ENCODE results near the gene FOXD2.

The FOXD2 gene

DNA sequence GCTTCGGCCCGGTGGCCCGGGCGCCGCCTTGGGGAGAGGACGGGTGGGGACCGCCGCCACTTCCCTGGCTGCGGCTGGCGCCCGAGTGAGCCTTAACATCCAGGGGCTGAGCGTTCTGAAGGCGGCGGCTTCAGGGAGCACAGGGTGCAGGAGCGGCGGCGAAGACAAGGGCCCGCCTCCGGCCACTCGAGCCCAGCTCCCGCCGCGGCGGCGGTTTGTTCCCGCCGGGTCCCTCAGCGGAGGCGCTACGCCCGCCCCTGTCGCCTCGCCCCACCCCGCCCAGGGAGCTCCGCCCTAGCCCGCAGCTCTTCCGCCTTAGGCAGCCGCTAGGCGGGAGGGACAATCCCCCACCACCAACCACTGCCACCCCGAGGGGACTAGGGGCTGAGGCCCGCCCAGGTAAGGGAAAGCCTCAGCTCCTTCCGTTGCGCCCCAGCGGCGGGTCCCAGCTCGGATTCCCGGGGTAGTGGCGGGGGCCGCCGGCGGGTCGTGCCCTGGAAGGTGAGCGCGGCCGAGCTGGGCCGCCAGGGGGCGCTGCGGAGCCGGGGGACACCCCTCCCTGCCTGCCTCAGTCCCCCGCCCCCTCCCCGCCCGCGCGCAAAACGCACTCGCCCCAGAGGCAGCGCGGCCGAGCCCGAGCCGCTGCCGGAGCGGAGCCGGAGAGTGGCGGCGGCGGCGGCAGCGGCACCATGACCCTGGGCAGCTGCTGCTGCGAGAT, at the start of gene FOXD2:
TSS of gene FOXD2 (plus strand) at position 598 of the 718 bp plus-strand sequence. CDS start at position 690, 92 bp downstream.
- peak; percentile 88 for DNase-seq (ENCODE audit: low spot score)

DNA sequence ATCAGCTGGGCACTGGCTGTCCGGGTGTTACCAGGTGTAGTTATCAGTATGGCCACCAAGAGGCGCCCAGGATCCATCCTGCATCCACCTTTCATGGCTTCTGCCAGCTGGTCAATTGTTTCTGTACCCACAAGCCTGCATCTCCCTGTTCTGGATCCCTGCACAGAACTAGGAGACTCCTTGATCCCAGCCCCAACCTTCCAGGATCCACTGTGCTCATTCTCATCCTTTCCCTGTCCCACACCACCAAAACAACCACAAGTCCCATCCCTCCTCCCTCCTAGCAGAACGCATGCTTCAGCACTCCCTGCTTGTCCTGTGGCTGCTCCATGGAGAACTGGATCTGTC, 49.0 kb upstream of the FOXD2 start:
- peak; percentile 74 for DNase-seq (ENCODE audit: low spot score)

DNA sequence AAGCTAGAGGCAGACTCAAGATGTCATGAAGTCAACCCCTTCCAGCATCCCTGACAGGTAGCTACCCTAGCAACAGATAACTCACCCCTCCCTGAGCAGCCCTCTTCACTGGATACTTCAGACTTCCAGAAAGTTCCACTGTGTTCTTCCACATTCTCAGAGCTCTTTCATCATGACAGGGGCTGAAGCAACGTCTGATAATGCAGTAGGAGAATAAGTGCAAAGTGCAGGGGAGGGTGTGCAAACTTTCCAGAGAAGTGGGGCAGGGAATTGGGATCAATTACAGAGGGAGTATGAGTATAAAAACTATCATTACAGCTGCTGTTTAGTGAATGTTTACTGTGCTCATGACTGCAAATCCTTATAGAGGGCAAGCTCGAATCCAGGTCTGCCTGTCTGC, 48.1 kb upstream of the FOXD2 start:
- DNase-seq (ENCODE audit: low spot score), result no peak

DNA sequence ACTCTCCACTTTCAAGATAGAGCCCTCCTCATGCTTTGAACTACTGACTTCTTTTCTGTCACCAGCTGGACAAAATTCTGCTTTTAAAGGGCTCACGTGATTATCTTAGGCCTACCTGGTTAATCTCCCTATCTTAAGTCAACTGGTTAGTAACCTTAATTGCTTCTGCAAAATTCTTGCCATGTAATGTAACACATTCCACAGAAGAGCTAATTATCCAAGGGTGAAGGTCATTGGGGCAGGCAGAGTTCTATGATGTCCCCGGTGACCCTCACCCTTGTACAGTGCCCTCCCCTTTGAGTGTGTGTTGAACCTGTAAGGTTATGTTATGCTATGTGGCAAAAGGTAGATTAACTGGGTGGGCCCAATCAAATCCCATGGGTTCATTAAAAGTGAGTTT, 47.0 kb upstream of the FOXD2 start:
- DNase-seq (ENCODE audit: low spot score), result no peak

DNA sequence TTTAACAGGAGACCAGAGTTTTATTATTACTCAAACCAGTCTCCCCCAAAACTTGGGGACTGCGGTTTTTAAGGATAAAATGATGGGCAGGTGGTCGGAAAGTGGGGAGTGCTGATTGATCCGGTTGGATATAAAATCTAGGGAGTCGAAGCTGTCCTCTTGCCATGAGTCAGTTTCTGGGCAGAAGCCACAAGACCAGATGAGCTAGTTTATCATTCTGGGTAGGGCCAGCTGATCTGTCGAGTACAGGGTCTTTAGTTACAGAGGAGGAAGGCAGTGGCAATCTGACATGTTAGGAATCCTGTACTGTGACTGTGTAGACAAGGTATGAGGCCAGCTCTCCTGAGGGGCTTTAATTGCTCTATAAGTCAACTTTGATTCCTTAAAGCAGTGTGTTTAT, 44.7 kb upstream of the FOXD2 start:
- DNase-seq (ENCODE audit: low spot score), result no peak

DNA sequence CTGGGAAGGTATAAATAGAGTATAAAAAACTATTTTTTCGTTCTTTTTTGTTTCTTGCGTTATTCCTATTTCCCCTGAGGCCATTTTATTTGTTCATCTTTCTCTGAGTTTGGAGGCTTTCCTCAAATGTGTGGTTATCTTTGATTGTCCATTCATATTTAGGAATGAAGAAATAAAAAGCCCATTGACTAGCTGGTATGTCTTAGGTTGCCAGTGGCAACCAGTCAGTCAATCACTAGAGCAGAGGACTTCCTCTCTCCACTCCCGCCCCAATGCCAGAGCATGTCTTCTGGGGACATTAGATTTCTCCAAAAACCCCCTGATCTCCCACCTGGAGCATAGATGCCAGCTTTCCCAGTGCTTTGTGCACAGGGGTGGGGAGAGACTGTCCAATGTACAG, 42.4 kb upstream of the FOXD2 start:
- no peak for DNase-seq (ENCODE audit: low spot score)

DNA sequence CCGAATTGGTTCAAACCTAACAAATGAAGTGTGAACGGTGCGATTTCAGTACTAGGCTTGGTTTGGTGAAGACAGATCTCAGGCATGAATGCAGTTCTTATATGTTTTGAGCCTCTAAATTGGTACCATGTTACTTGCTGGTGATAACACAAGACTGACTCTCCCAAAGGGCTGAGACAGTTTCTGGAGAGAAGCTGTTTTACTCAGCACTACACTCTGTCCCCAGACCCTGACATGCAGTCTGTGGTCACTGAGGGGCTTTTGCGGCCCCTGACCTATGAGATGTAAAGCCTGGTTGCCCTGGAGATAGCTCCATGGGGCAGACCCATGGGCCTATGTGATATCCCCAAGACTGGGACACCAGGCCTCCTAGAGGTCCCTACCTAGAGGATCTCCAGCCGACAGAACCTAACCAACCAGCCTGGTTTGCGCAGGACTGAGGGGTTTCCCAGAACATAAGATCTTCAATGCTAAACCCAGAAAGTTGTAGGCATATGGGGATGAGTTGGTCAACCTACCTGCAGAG, 41.1 kb upstream of the FOXD2 start:
- no peak for DNase-seq (ENCODE audit: low spot score)

DNA sequence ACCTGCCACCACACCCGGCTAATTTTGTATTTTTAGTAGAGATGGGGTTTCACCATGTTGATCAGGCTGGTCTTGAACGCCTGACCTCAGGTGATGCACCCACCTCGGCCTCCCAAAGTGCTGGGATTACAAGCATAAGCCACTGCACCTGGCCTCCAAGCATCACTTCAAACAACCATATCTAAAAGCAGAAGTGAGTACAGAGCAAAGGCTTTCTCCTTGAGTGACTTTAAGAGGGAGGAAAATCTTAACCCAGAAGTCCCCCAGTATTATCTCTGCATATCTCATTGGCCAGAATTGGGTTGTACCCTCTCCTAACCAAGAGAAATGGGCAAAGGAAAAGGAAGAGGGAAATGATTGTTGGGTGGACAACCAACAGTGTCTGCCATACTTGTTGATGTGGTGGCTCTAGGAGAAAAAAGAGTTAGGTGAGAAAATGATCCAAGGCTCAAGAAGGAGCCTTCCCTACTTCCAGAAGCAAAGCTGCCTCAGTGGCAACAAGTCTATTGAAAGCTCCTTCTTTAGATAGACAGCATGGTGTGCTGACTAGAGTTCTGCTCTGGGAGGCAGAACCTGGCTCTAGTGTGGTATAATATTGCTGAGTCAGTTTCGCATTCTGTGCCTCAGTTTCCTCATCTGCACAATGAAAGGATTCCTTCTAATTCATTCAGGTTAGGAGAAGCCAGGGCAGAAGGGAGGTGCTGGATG, 38.6 kb upstream of the FOXD2 start:
- no peak for DNase-seq (ENCODE audit: low spot score)

DNA sequence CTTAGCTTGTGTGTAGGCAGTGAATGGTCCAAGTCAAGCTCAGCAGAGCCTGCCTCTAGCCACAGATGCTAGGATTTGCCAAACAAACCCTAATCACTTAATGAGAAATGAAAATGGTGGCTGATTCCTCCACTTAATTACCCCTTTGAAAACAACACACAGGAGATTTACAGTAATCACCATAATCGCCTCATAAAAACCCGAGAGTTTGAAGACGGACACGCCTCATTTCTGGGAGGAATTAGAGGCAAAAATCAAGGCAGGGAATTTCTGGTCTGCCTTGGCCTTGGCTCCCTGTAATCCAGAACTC, 38.0 kb upstream of the FOXD2 start:
- DNase-seq (ENCODE audit: low spot score), result no peak

DNA sequence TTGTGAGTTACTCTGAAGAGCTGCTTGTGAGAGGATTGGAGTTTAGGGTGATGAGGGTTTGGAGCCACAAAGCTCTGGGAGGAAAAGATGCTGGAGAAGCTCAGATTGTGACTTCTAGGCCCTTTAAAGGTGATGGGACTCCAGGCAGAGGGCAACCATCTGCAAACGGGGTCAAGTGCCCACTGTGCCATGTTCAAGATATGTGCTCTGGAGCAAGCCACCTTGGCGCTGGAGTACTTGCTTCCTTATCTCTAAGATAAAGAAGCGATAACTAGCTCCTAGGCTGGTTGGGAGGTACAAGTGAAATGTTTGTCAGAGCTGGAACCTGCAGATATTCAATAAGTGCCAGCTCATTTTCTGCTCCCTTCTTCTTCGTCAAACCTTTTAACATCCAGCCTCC, 36.1 kb upstream of the FOXD2 start:
- no peak for DNase-seq (ENCODE audit: low spot score)

DNA sequence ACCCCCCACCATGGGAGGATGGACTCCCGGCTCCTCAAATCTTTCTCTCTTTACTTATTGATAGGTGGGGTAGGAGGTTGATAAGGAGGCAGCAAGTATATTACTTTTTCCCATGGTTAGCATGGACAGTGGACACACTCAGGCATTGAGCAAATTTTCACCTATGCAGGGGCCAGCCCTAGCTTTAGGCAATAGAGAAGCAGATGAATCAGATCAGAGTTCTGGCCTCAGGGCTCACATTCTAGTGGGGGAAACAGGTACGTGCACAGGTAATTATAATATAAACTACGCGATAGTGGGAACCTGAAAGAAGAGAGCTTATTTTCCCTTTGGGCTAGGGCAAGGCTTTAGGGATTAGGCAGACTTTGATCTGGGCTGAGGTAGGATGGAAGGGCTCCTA, 35.3 kb upstream of the FOXD2 start:
- no peak for DNase-seq (ENCODE audit: low spot score)

DNA sequence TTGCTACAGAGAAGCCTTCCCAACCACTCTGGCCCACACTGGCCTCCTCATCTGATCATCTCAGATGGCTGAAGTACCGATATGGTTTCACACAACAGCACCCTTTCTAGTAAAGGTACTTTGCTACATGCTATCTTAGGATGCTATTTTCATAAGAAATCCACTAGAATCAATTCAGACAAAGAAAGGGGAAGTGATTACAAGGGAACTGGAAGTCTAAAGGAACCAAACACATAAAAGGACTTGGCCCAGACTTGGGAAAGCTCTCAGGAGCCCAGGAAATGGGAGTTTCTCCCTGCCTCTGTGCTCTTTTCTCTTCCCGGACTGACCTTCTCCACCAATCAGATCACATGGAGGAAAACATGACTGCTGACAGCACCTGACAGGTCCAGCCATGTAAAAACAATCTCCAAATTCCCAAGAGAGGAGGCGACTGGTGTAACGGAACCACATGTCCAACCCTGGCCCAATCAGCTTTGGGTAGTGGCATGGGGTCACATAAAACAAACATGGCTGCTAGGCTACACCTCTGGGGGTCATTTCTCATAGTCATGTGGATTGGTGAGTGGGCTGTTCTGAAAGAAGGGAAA, 34.4 kb upstream of the FOXD2 start:
- DNase-seq (ENCODE audit: low spot score), result no peak

DNA sequence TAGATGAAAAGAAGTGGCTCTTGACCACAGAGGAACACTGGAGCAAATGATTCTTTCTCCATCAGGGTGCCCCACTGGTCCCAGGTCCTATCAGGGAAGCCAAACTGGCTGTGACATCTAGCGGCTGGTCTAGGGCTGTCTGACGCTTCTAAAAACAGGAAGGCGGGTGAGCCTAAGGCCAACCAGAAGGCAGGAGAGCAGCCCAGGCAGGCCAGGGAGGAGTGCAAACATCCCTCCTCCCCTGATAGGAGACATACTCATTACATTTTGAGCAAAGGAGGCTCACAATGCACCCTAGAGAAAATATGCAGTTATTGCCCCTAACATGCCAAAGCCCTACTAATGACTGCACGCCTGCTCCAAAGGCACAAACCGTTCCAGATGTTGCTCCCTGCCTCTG, 32.1 kb upstream of the FOXD2 start:
- DNase-seq (ENCODE audit: low spot score), result no peak

DNA sequence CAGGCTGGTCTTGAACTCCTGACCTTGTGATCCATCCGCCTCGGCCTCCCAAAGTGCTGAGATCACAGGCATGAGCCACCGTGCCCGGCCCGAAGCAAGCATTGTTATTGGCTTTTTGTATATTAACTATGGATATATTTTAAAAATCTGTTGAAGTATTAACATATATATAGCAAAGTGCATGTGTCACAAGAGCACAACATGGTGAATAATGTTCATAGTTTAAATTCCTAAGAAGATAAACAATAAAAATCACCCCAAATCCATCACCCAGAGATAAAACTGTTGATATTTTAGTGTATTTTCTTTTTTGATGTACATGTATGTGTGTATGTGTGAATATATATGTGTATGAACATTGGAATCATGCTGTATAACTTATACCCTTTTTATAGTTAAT, 30.9 kb upstream of the FOXD2 start:
- DNase-seq (ENCODE audit: low spot score), result no peak

DNA sequence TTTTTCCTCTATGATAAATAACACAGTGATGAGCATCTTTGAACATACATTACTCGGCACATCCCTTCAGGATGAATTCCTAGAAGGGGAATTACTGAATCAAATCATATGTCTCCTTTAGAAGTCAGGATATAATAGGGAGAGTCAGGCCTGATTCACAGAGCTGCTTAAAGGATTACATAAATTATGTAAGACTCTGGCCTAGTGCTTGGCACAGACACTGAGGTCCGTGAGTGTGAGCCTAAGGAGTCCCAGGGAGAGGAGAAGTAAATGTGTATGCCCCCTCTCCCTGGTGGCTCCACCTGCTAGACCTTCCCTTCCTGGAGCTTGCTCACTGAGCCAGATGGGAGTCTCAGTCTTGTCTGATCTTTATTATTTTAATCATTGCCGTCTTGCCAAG, 30.4 kb upstream of the FOXD2 start:
- no peak for DNase-seq (ENCODE audit: low spot score)

DNA sequence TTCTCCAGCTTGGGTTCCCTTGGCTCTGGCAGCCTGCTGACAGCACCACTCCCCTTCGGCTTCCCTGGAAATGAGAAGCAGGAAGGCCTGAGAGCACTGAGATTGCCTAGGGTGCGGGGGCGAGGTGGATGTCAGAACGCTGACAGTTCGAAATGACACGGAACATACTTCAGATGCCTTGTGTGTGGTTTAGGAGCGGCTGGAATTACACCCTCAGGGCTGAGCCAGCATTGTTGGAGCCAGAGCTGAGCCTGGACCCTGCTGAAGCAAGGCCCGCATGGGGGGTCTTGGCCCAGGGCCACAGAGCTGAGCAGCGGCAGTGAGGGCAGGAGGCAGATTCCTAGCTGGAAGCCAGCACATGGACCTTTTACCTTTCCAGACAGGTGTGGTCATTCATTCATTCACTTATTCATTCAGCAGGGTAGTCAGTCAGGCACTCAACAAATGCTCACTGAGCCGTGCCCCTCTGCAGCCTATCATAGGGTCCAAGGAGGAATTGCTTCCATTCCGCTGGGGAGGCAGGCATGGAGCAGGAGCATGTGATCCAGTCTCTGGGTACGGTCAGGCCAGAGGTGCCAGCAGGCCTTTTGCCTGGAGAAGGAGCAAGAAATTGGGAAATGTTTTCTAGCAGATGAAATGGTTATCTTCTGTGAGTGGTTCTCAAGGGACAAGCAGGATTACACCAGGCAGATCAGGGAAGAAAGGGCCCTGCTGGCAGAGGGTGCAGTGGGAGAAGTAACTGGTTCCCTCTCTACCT, 28.4 kb upstream of the FOXD2 start:
- DNase-seq (ENCODE audit: low spot score), result peak; percentile 72

DNA sequence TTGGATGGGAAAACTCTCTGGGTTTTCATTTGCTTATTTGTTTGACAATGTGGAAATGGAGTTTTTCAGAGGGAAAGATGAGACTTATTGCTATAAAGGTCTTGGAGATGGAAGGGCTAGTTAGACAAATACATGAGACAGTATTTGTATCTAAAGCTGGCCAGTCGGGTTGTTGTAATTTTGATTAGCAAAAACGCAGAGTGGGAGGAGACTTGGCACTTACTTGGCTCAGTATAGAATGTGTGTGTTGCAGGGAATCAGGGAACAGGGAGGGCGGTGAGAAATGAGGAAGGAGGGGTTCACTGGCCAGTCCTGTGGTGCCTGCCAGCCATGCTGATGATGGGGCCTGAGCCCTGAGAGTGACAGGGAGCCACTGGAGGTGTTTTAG, 27.8 kb upstream of the FOXD2 start:
- no peak for DNase-seq (ENCODE audit: low spot score)

DNA sequence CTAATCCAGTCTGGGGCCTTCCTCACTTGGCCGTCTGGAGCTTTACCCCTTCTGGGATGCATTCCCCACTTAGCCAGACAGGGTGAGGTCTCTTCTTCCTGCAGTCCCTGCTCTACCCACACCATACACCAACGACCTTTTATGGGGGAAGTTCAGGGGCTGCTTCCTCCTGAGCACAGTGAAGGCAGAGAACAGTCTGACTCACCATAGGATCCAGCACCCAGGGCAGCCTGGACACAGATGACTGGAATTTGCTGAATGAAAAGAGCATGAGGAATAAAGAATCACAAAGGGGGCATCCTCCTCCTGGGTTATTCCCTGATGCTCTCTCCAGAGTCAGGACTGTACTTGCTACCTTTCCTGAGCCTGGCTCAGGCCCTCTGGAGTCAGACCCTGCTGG, 26.4 kb upstream of the FOXD2 start:
- peak; percentile 65 for DNase-seq (ENCODE audit: low spot score)

DNA sequence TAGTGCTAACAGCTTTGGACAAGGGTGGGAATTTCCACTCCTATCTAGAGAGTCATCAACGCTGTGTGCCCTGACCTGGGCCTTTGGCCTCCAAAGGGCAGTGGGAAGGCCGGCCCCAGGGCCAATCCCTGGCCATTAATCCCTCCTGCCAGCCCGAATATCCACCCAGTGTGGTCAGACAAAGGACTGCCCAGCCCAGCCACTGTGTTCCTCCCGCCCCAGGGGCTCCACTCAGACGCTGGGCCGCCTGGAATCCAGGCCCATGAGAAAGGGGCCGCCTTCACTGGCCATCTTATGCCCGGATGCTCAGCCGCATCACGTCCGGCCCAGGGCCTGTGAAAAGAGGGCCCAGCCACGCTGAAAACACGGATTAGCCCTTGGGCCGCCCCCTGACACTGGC, 25.4 kb upstream of the FOXD2 start:
- DNase-seq (ENCODE audit: low spot score), result no peak

DNA sequence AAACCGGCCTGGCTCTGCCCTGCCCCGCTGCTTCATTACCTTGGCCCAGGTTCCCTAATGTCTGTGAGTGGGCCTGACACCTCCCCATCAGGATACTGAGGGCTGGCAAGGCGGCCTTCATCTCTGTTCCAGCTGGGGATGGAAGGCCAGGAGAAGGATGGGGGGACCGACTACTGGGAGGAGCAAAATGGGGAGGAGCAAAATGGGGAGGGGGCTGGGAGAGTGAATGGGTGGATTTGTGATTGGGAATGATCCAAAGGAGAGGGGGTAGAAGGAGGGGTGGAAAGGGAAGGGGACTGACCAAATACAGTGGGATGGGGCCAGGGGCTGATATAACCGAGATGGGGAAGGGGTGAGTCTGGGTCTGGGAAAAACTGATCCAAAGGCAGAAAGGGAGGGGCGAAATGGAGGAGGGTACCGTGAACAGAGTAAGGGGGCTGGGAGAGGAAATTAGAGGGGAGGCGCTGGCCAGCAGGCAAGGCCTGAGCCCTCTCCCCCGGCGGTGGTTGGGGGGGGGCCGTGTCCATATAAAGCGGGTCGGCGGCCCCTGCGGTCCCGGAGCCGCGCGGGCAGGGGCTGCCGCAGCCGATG, 22.0 kb upstream of the FOXD2 start, which contains the start of gene FOXE3:
TSS of gene FOXE3 (plus strand) at position 558 of the 591 bp plus-strand sequence. CDS start at position 589, 31 bp downstream.
- DNase-seq (ENCODE audit: low spot score), result no peak

DNA sequence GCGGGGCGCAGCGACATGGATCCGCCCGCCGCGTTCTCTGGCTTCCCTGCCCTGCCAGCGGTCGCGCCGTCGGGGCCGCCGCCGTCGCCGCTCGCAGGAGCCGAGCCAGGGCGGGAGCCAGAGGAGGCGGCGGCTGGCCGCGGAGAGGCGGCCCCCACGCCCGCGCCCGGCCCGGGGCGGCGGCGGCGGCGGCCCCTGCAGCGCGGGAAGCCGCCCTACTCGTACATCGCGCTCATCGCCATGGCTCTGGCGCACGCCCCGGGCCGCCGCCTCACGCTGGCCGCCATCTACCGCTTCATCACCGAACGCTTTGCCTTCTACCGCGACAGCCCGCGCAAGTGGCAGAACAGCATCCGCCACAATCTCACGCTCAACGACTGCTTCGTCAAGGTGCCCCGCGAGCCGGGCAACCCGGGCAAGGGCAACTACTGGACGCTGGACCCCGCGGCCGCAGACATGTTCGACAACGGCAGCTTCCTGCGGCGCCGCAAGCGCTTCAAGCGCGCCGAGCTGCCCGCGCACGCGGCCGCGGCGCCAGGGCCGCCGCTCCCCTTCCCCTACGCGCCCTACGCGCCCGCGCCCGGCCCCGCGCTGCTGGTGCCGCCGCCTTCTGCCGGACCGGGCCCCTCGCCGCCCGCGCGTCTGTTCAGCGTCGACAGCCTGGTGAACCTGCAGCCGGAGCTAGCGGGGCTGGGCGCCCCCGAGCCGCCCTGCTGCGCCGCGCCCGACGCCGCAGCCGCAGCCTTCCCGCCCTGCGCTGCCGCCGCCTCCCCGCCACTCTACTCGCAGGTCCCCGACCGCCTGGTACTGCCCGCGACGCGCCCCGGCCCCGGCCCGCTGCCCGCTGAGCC, 21.3 kb upstream of the FOXD2 start:
- no peak for DNase-seq (ENCODE audit: low spot score)

Measured in kidney tubule cell (primary cell).